Kidney epithelial cell (primary cell): ENCODE data around the gene EGR2. TPM values are rescaled to one million over a fixed set of nuclear protein-coding genes. Genes with fewer than 3 reads are reported as not detected.
A peak's percentile ranks its signal among the peaks of the same experiment; 100 is the strongest.

Source experiments
- DNase-seq: peaks from one replicate; pipeline ENCODE4 v3.0.0-alpha.2; 2010; ENCODE audit warnings: low read depth
- H3K27me3 ChIP-seq: 2 replicates; pipeline ENCODE4 v1.6.0; 2011; ENCODE audit warnings: low read length; ENCODE audit not compliant: control insufficient read depth, insufficient read depth
- H3K36me3 ChIP-seq: 2 replicates; pipeline ENCODE4 v1.5.1; 2011; ENCODE audit warnings: low read length; ENCODE audit not compliant: control insufficient read depth, insufficient read depth
- H3K4me3 ChIP-seq: 2 replicates; pipeline ENCODE4 v1.5.1; 2011; ENCODE audit warnings: low read depth, mild to moderate bottlenecking, control low read depth, low read length
- CTCF ChIP-seq: IDR thresholded peaks from 2 replicates; pipeline ENCODE4 v1.5.1; 2011; ENCODE audit warnings: mild to moderate bottlenecking, moderate library complexity, low read length, control low read depth, inconsistent platforms; ENCODE audit not compliant: insufficient read depth, poor library complexity, severe bottlenecking
- total RNA-seq: library from RNA; depleted of rRNA; stranded (reverse); fragments of >200 nt; gene quantifications from 2 replicates; pipeline ENCODE4 v1.2.3, GENCODE V29; 2015

Gene EGR2
- total RNA-seq, 1 donor from 2014 or later: 0.67 TPM

GRCh38 chr10:62829622-62830021 lies 13.5 kb upstream of the EGR2 start:
- no peak for TF ChIP-seq CTCF
- Histone ChIP-seq H3K27me3 (no peaks in the 10 kb centered on the region), H3K4me3 (no peak overlapping the region), H3K36me3 (no peaks in the 10 kb centered on the region)
- DNase-seq: no peak

- TF ChIP-seq CTCF: no peak
- Histone ChIP-seq H3K27me3 (no peaks in the 10 kb centered on the region), H3K36me3 (no peaks in the 10 kb centered on the region), H3K4me3 (no peak overlapping the region)
- DNase-seq: no peak
These were observed 10.1 kb upstream of the EGR2 start for GRCh38 chr10:62826273-62826672.

GRCh38 chr10:62820586-62820985 lies 4.4 kb upstream of the EGR2 start:
- no peak for TF ChIP-seq CTCF
- no peak overlapping the region for H3K4me3 ChIP-seq
- DNase-seq: no peak
- no peaks in the 10 kb centered on the region for H3K36me3 ChIP-seq
- peaks cover 16% of the 10 kb centered on the region for H3K27me3 ChIP-seq

DNA sequence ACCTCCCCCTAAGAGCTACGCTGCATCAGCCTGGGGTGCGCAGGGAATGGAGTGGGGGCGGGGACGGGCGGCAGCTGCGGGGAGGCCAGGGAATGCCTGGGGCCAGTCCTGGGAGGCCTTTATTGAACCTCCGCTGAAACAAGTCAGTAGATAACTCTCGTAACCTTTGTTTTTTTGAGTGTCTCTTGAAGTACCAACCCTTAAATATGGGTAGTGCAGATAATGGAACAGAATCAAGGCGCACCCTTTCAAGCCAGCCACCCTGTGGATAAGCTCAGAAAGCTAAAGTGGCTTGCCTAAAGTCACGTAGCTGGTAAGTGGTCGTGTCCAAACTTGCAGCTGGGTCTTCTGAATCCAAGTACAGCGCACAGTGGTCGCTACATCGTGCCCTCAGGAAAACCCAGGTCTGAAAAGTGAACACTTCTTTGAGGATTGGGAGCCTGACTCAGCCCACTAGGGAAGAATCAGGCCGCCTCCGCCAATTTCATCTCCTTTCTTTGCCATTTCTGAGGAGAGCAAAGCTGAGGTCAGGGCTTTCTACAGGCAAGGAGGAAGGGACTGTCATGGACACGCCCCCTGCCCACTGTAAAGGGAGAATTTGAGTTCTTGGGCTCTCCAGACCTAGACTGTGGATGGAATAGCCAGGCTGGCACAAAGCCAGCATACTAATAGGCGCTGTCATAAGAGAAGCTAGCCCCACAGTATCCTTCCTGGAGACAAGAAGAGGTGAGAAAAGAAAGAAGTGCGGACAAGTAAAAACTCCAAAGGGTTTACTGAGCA lies 3.2 kb upstream of the EGR2 start:
- TF ChIP-seq CTCF: no peak

GRCh38 chr10:62818426-62819011 lies 2.4 kb upstream of the EGR2 start:
- TF ChIP-seq CTCF: no peak
- Histone ChIP-seq H3K36me3 (no peaks in the 10 kb centered on the region), H3K4me3 (peak overlapping the region; percentile 4), H3K27me3 (peaks cover 34% of the 10 kb centered on the region)
- DNase-seq: no peak

More for the DNA sequence above, 3.2 kb upstream of the EGR2 start:
- Histone ChIP-seq H3K27me3 (peaks cover 29% of the 10 kb centered on the region), H3K36me3 (no peaks in the 10 kb centered on the region), H3K4me3 (no peak overlapping the region)
- DNase-seq: no peak
